ENCODE results near the gene PLCB1.

PLCB1 gene

GRCh38 chr20:8858181-8858787 lies 726.2 kb downstream of the PLCB1 start:
- H3K27ac ChIP-seq (ENCODE audit: low read length) = no peak overlapping the region

DNA sequence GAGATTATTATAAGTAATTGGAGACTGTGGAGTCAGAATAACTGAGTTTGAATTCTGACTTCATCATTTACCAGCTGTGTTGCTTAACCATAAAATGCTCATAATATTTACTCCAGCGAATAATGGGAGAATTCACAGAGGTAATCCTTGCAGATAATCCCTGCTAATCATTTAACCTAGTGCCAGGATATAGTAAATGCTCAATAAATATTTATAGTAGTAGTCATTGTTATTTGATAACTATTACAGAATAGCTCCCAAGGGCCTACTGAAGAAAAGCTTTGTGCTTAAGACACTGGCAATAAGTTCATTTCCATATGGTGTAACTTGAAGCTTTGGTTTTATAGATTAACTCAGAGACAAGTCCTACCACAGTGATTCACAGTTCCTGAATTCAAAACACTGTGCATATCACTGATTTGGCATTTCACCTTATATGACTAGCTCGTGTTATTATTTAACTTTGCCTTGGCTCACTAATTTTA lies 728.0 kb downstream of the PLCB1 start:
- Histone ChIP-seq H3K4me1 (ENCODE audit: insufficient read depth, low read length) (no peaks in the 10 kb centered on the region), H3K9me3 (ENCODE audit: insufficient read depth, low read length, severe bottlenecking) (no peaks in the 10 kb centered on the region), H3K27ac (ENCODE audit: low read length) (no peak overlapping the region), H4K20me1 (ENCODE audit: insufficient read depth, low read length) (no peaks in the 10 kb centered on the region), H2AFZ (ENCODE audit: low read depth, low read length) (no peak overlapping the region), H3K27me3 (ENCODE audit: insufficient read depth, low read length, poor library complexity) (no peaks in the 10 kb centered on the region), H3K79me2 (ENCODE audit: insufficient read depth, low read length) (no peaks in the 10 kb centered on the region), H3K4me3 (ENCODE audit: low read depth in 1 of 2, low read length in 2 of 2) (no peak overlapping the region), H3K4me2 (ENCODE audit: insufficient read depth, low read length) (no peak overlapping the region), H3K36me3 (ENCODE audit: insufficient read depth, low read length) (no peaks in the 10 kb centered on the region), H3K9ac (ENCODE audit: low read depth, low read length) (no peak overlapping the region)
- no peak for DNase-seq
- no peak for ATAC-seq (ENCODE audit: insufficient read depth, low read depth)
- no peak for TF ChIP-seq EZH2 (IDR thresholded peaks at IDR 0.05; ENCODE audit: borderline replicate concordance, low read depth, low read length, severe bottlenecking)
- no peak for TF ChIP-seq CTCF (IDR thresholded peaks at IDR 0.05; ENCODE audit: borderline replicate concordance, extremely low read depth, low read length, poor library complexity, severe bottlenecking)

More at GRCh38 chr20:8858181-8858787, 726.2 kb downstream of the PLCB1 start:
- Histone ChIP-seq H3K79me2 (ENCODE audit: insufficient read depth, low read length) (no peaks in the 10 kb centered on the region), H3K4me3 (ENCODE audit: low read depth in 1 of 2, low read length in 2 of 2) (no peak overlapping the region), H3K9me3 (ENCODE audit: insufficient read depth, low read length, severe bottlenecking) (no peaks in the 10 kb centered on the region), H4K20me1 (ENCODE audit: insufficient read depth, low read length) (no peaks in the 10 kb centered on the region), H3K9ac (ENCODE audit: low read depth, low read length) (no peak overlapping the region), H3K36me3 (ENCODE audit: insufficient read depth, low read length) (no peaks in the 10 kb centered on the region), H3K27me3 (ENCODE audit: insufficient read depth, low read length, poor library complexity) (no peaks in the 10 kb centered on the region), H3K4me1 (ENCODE audit: insufficient read depth, low read length) (no peaks in the 10 kb centered on the region), H3K4me2 (ENCODE audit: insufficient read depth, low read length) (no peak overlapping the region), H2AFZ (ENCODE audit: low read depth, low read length) (no peak overlapping the region)
- DNase-seq (no peak), ATAC-seq (ENCODE audit: insufficient read depth, low read depth) (no peak)
- no peak for TF ChIP-seq EZH2 (IDR thresholded peaks at IDR 0.05; ENCODE audit: borderline replicate concordance, low read depth, low read length, severe bottlenecking)
- no peak for TF ChIP-seq CTCF (IDR thresholded peaks at IDR 0.05; ENCODE audit: borderline replicate concordance, extremely low read depth, low read length, poor library complexity, severe bottlenecking)

GRCh38 chr20:8862092-8862491 lies 730.0 kb downstream of the PLCB1 start:
- no peaks in the 10 kb centered on the region for H3K9me3 ChIP-seq (ENCODE audit: insufficient read depth, low read length, severe bottlenecking)
- H3K79me2 ChIP-seq (ENCODE audit: insufficient read depth, low read length) = no peaks in the 10 kb centered on the region
- no peak for DNase-seq
- no peak overlapping the region for H3K9ac ChIP-seq (ENCODE audit: low read depth, low read length)
- no peak overlapping the region for H2AFZ ChIP-seq (ENCODE audit: low read depth, low read length)
- H3K4me2 ChIP-seq (ENCODE audit: insufficient read depth, low read length) = no peak overlapping the region
- ATAC-seq (ENCODE audit: insufficient read depth, low read depth) = no peak
- H3K4me1 ChIP-seq (ENCODE audit: insufficient read depth, low read length) = no peaks in the 10 kb centered on the region
- no peak overlapping the region for H3K4me3 ChIP-seq (ENCODE audit: low read depth in 1 of 2, low read length in 2 of 2)
- no peak for TF ChIP-seq CTCF (IDR thresholded peaks at IDR 0.05; ENCODE audit: borderline replicate concordance, extremely low read depth, low read length, poor library complexity, severe bottlenecking)
- no peak for TF ChIP-seq EZH2 (IDR thresholded peaks at IDR 0.05; ENCODE audit: borderline replicate concordance, low read depth, low read length, severe bottlenecking)
- H3K27me3 ChIP-seq (ENCODE audit: insufficient read depth, low read length, poor library complexity) = no peaks in the 10 kb centered on the region
- H3K27ac ChIP-seq (ENCODE audit: low read length) = no peak overlapping the region
- no peaks in the 10 kb centered on the region for H3K36me3 ChIP-seq (ENCODE audit: insufficient read depth, low read length)
- H4K20me1 ChIP-seq (ENCODE audit: insufficient read depth, low read length) = no peaks in the 10 kb centered on the region
